Panc1 (cell line): ENCODE results near the gene IMMT. TPM values are rescaled to one million over a fixed set of nuclear protein-coding genes. Genes with fewer than 3 reads are reported as not detected.

Source experiments
- ATAC-seq: fragments of 200-7000 bp; cut with Tn5 transposase; 2 replicates; pipeline ENCODE4 v1.9.1; 2020; ENCODE audit warnings: mild to moderate bottlenecking, moderate library complexity
- BruUV-seq: library from RNA; stranded (reverse); fragments of 400-500 nt; replicated peaks from 2 replicates; lab custom pipeline; 2021; lab: Mats Ljungman, UMichigan
- CTCF ChIA-PET: fragments of 300-600 bp; sonication (Branson Sonifier 250); formaldehyde crosslinking; loops from one replicate; lab custom pipeline; 2022; ENCODE audit warnings: antibody characterized with exemption; lab: Charles Lee
- POLR2A ChIA-PET: fragments of 300-600 bp; sonication (Branson Sonifier 250); formaldehyde crosslinking; loops from one replicate; lab custom pipeline; 2022; ENCODE audit warnings: antibody characterized with exemption; lab: Charles Lee
- DNase-seq: peaks from one replicate; pipeline ENCODE4 v3.0.0-alpha.2; 2010; ENCODE audit warnings: low read depth, low spot score
- H3K27ac ChIP-seq: 2 replicates; pipeline ENCODE4 v1.5.1; 2011; ENCODE audit warnings: mild to moderate bottlenecking, low read length, inconsistent platforms
- H3K27me3 ChIP-seq: fragments of 200-500 bp; sonication (Bioruptor generic); 2 replicates; pipeline ENCODE4 v1.6.0; 2014; ENCODE audit warnings: low read length, inconsistent platforms; ENCODE audit not compliant: control insufficient read depth, insufficient read depth
- H3K36me3 ChIP-seq: fragments of 200-500 bp; sonication (Bioruptor generic); 2 replicates; pipeline ENCODE4 v1.5.1; 2014; ENCODE audit warnings: inconsistent platforms, mild to moderate bottlenecking, low read length, moderate library complexity; ENCODE audit not compliant: control insufficient read depth, insufficient read depth
- H3K4me1 ChIP-seq: 2 replicates; pipeline ENCODE4 v1.5.1; 2011; ENCODE audit warnings: inconsistent platforms, mild to moderate bottlenecking, low read length, moderate library complexity; ENCODE audit not compliant: control insufficient read depth, insufficient read depth
- H3K4me3 ChIP-seq, 2 experiments: 2 replicates each; pipeline ENCODE4 v1.5.1; 2011 to 2012; ENCODE audit warnings: low read depth in 2 of 2, low read length in 2 of 2, mild to moderate bottlenecking in 2 of 2, inconsistent platforms in 1 of 2, moderate library complexity in 1 of 2
- H3K9me3 ChIP-seq: fragments of 200-500 bp; sonication (Bioruptor generic); 2 replicates; pipeline ENCODE4 v1.5.1; 2014; ENCODE audit warnings: low read depth, mild to moderate bottlenecking, inconsistent platforms, low read length, moderate library complexity; ENCODE audit not compliant: control insufficient read depth, insufficient read depth
- CTCF ChIP-seq: fragments of 450-650 bp; IDR thresholded peaks from 2 replicates; pipeline ENCODE4 v1.5.1; 2017; ENCODE audit warnings: mild to moderate bottlenecking
- POLR2AphosphoS5 ChIP-seq: IDR thresholded peaks from 2 replicates; pipeline ENCODE4 v1.6.1; 2012; ENCODE audit warnings: mild to moderate bottlenecking, low read depth, low read length, moderate library complexity
- REST ChIP-seq, 2 experiments: IDR thresholded peaks; 2 replicates each; pipeline ENCODE4 v1.6.1; 2011 to 2012; ENCODE audit warnings: low read depth in 2 of 2, control low read depth in 1 of 2, low read length in 1 of 2, mild to moderate bottlenecking in 1 of 2, moderate library complexity in 1 of 2; ENCODE audit not compliant: insufficient read depth in 1 of 2
- SIN3A ChIP-seq: IDR thresholded peaks from 2 replicates; pipeline ENCODE4 v1.6.1; 2012; ENCODE audit warnings: low read depth, mild to moderate bottlenecking, low read length, moderate library complexity, borderline replicate concordance; ENCODE audit not compliant: insufficient read depth
- TCF7L2 ChIP-seq: IDR thresholded peaks from 2 replicates; pipeline ENCODE4 v1.6.1; 2011; ENCODE audit warnings: mild to moderate bottlenecking, low read depth, low read length, inconsistent platforms
- in situ Hi-C: cut with HindIII; loops from 2 replicates; pipeline ENCODE4 v1.10.0; 2016; ENCODE audit warnings: low sequenced_read_pairs, low pct_unique_long_range_greater_than_20kb
- intact Hi-C: fragments of 100-400 bp; cut with micrococcal nuclease; formaldehyde crosslinking; loops from one replicate; pipeline ENCODE4 v1.10.0; 2022; ENCODE audit not compliant: unreplicated experiment
- total RNA-seq: library from RNA; stranded (reverse); gene quantifications from one replicate; pipeline ENCODE4 v1.2.1, GENCODE V29; 2021; ENCODE audit not compliant: unreplicated experiment

Gene IMMT
- total RNA-seq, 1 experiment from 2014 or later = 138 TPM

- ChIA-PET POLR2A (no interaction called here), CTCF (no interaction called here)
- no peak for ATAC-seq
- Histone ChIP-seq H3K36me3 (no peaks in the 10 kb centered on the region), H3K9me3 (no peaks in the 10 kb centered on the region), H3K4me1 (no peaks in the 10 kb centered on the region), H3K27ac (no peak overlapping the region), H3K27me3 (no peaks in the 10 kb centered on the region), H3K4me3 (no peak overlapping the region)
- TF ChIP-seq TCF7L2 (no peak), CTCF (no peak), POLR2AphosphoS5 (no peak), SIN3A (no peak), REST (IDR thresholded peaks at IDR 0.05; ENCODE audit: insufficient read depth in 1 of 2, low read depth in 2 of 2, low read length in 1 of 2) (no peak)
- in situ Hi-C loops (no loop called here), intact Hi-C loops (no loop called here)
- no peak for DNase-seq
- BruUV-seq = no TSS peak
Measured at GRCh38 chr2:86223140-86223926, 28.1 kb upstream of the IMMT start.

- in situ Hi-C loops = no loop called here
Measured at GRCh38 chr2:86221066-86221684, 25.9 kb upstream of the IMMT start.

More at GRCh38 chr2:86221066-86221684, 25.9 kb upstream of the IMMT start:
- DNase-seq = peak; percentile 22
- Histone ChIP-seq H3K4me1 (no peaks in the 10 kb centered on the region), H3K27ac (no peak overlapping the region), H3K36me3 (no peaks in the 10 kb centered on the region), H3K9me3 (no peaks in the 10 kb centered on the region), H3K27me3 (no peaks in the 10 kb centered on the region), H3K4me3 (no peak overlapping the region)
- ChIA-PET POLR2A (no interaction called here), CTCF (no interaction called here)
- TF ChIP-seq CTCF = no peak
- no peak for TF ChIP-seq SIN3A
- no peak for TF ChIP-seq REST (IDR thresholded peaks at IDR 0.05; ENCODE audit: insufficient read depth in 1 of 2, low read depth in 2 of 2, low read length in 1 of 2)
- no peak for TF ChIP-seq POLR2AphosphoS5
- no peak for TF ChIP-seq TCF7L2
- intact Hi-C loops = no loop called here
- BruUV-seq = no TSS peak
- no peak for ATAC-seq
